Central memory CD4-positive, alpha-beta T cell (primary cell): ENCODE measurements around the gene TPRN.

Experiments used
- DNase-seq: peaks from one replicate; pipeline ENCODE4 v3.0.0; 2022

TPRN gene

DNA sequence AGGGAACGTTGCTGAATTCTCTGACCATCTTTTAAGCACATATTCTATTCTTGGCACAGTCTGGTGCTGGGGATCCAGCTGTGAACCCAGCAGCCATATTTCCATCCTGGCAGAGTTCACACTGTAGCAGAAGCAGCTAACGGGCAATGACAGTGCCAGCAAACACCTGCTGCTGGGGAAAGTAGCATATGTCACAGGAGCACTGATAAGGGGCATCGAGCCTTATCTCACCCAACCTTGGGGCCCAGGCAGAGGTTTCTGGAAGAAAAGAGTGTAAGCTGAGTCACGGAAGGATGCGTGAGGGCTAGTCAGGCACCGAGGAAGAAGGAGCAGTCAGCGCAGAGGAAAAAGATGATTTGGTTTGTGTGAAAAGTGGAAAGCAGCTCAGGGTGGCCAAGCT is 6.1 kb upstream of the TPRN start:
- DNase-seq = no peak

DNA sequence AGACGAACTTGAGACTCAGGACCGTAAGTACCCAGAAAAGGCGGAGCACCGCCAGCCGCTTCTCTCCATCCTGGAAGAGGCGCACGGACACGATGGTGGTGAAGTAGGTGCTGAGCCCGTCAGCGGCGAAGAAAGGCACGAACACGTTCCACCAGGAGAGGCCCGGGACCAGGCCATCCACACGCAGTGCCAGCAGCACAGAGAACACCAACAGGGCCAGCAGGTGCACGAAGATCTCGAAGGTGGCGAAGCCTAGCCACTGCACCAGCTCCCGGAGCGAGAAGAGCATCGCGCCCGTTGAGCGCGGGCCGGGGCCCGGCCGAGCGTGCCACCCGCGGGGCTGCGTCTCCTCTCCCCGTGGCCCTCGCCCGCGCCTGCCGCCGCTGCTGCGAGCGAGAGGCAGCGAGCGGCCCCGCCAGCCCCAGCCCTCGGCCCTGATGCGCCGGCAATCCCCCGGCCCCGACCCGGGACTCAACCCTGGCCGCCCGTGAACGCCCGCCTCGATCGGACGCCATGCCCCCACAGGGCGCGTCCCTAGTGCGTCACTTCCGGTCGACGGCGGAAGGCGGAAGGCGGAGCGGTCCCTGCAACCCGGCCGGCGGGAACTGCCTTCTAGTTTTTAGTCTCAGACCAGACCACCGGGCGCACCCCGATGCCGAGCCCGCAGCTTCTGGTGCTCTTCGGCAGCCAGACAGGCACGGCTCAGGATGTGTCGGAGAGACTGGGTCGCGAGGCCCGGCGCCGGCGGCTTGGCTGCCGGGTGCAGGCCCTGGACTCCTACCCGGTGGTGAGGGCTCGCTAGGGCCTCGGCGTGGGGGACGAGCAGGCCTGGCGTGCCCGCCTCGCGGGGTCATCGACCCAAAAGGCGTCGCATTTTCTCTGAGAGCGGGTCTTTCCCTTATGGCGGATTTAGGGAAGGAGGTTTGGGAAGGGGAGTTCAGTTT is 4.9 kb upstream of the TPRN start, which contains the start of the genes NDOR1 and TMEM203:
TSS of gene NDOR1 (plus strand) at position 575 of the 944 bp plus-strand sequence. CDS start at position 653, 78 bp downstream.
TSS of gene TMEM203 (minus strand) at position 523 of the 944 bp plus-strand sequence. CDS start at position 289, 234 bp downstream.
- peak; percentile 89 for DNase-seq

DNA sequence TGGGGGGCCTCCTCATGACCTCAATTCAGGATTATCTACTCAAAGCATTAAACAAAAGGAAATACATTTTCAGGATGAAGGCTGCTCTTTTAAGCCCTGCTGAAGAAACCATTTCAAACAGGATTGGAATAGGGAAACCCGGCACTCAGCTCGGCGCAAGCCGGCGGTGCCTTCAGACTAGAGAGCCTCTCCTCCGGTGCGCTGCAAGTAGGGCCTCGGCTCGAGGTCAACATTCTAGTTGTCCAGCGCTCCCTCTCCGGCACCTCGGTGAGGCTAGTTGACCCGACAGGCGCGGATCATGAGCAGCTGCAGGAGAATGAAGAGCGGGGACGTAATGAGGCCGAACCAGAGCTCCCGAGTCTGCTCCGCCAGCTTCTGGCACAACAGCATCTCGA is 4.2 kb upstream of the TPRN start:
- no peak for DNase-seq

DNA sequence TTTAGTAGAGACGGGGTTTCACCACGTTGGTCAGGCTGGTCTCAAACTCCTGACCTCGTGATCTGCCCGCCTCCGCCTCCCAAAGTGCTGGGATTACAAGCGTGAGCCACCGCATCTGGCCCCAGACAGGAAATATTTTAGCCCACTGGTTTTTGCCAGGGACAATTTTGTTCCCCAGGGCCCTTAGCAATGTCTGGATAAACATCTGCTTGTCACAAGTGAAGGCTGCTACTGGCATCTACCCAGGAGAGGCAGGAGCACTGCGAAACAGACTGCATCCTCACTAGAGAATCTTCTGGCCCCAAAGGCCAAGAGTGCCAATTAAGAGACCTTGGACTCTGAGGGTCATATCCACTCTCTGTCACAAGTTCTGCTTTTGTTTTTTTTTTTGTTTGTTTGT is 2.4 kb upstream of the TPRN start:
- no peak for DNase-seq

- no peak for DNase-seq
These were observed 796 bp upstream of the TPRN start for GRCh38 chr9:137201205-137201868.

DNA sequence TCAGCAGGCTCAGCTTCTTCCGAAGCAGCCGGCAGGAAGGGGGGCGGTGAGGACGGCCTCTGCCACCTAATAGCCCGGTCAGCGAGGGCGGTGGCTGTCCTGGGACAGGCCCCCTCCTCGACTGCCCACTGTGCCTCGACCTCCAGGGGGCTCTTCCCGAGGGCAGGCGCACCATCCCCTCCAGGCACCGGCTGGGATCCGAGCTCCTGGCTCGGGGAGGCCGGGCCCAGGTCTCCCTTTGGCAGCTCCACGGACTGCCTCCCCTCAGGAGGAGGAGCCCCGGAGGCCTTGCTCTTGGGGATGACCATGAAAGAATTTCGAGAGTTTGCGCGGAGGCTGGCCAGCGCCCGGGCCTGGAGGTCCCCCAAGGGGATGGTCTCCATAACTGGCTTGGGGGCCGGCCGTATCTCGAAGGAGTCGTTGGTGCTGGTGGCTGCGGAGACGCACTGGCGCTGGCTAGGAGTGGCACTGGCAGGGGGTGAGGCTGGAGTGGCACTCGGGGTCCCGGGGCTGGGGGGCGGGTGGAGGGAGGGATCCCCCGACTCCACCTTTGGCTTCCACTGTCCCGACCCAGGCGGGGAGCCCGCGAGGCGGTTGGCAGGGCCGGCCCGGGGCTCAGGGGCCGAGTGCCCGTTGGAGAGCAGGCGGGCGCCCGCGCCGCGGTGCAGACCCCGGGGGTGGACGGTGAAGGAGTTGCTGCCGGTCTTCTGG is 975 bp downstream of the TPRN start:
- no peak for DNase-seq

GRCh38 chr9:137198902-137199283 is 1.6 kb downstream of the TPRN start:
- no peak for DNase-seq

DNA sequence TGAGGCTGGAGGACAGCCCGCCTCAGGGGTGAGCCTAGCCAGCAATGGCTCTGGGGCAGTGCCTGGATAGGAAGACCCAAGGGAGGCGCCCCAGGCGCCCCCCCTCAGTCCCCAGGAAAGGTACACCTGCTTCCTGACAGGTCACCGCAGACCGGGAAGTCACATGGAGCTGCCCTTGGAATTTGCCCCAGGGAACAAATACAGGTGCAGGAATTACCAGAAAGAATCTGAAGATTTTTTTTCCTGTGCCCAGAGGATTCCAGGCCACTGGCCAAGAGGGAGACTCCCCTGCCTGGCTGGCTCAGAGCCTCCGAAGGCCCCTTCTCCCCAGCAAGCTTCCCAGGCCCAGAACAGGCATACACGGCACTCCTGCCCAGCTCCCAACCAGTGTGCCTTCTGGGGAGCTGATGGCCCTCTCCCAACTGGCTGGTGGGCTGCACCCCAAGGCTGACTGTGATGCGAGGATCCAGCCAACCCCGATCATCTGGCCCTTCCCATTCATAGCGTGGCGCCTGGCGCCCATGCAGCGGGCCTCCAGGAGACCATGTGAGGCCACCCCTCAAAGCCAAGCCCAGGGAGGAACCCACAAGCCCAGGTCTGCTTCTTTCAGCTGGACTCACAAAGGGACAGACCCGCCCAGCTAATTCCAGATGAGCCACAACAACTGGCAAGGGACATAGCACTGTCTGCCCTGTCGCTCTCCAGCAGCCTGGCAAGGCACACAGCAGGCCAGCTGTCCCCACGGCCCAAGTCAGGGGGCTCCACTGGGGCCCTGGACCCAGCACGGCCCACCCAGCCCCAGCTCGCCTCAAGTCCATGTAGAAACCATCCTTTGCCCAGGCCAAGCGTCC is 2.3 kb downstream of the TPRN start:
- DNase-seq = no peak

GRCh38 chr9:137195525-137196220 is 4.9 kb downstream of the TPRN start:
- no peak for DNase-seq

DNA sequence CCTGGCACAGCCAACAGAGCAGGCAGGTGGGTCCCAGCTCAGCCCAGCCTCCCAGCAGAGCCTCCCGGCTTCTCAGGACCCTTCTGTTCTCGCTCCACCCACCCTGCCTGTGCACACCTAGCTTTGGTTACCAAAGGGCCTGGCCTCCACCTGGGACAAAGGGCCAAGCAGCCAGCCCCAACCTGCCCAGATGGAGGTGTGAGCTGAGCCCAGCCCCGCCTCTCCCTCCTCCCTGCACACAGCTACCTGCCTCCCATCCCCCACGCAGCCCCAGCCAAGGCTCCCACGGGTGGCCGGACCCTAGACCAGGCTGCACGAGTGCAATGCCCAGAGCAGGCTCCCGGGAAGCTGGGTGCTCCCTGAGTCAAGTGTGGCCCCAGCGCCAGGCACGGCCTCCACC is 5.6 kb downstream of the TPRN start:
- DNase-seq = no peak

DNA sequence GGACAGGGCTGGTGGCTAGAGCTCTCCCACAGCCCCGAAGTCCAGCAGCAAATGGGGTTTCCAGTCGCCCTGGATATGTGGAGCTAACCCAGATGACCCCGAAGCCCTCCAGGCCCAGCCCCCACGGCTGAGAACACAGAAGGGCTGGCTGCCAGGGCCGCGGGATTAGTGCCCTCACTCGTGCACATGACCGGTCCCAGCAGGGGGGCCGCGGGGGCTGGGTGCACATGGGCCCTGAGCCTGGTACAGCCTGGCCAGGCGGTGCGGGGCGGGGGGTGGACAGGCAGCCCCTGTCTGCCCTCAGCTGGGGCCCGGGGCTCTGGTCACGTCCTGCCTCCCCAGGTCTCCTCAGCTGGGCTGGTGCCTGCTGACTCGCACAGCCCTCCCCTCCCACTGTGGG is 6.2 kb downstream of the TPRN start:
- no peak for DNase-seq

GRCh38 chr9:137193771-137194170 is 6.8 kb downstream of the TPRN start:
- DNase-seq = no peak

GRCh38 chr9:137192859-137193258 is 7.7 kb downstream of the TPRN start:
- DNase-seq = no peak

DNA sequence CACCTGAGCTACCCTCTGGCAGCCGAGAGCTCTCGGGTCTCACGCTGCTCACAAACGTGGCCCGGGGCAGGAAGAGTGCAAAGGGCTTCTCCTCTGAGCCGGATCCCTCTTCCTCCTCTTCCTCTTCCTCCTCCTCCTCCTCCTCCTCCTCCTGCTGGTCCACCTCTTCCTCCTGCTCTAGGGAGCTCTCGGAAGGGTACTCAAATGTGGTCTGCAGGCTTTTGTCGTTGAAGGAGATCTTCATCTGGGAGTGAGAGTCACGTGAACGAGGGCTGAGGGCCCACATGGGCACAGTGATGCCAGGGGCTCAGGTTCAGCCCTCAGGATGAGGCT is 8.1 kb downstream of the TPRN start:
- DNase-seq = no peak

DNA sequence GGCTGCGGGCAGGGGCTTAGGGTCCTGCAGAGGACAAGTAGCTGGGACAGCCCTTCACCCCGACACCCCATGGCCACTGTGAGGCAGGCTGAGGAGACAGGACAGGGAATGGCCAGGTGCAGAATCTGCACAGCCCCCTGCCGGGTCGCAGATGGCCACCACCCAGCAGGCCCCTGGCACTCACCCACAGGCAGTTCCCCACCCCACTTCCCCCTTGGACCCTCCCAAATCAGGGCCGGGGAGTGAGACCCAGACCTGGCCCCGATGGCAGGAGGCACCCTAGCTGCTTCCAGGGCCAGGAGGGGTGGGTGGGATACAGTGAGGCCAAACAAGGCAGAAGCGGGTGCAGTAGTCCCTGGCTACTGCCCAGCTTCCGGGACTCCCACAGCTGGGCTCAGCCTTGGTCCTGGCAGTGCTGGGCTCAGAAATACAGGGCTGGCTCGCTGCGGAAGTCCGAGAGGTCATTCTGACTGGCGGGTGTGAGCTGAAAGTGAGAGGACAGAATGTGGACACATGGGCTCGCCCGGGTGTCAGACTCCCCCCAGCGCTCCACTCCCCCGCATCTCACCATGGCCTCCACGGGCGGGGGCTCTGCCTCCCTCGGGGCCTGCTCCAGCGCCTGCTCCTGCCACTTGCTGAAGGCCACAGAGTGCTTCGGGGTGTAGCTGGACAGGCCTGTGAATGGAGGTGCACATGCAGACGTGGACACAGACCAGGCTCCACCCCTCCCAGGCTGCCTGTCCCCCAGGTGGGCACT is 8.7 kb downstream of the TPRN start:
- no peak for DNase-seq

- no peak for DNase-seq
These were observed 9.3 kb downstream of the TPRN start for GRCh38 chr9:137191245-137191644.

- no peak for DNase-seq
These were observed 10.2 kb downstream of the TPRN start for GRCh38 chr9:137190315-137190856.

GRCh38 chr9:137189297-137190295 is 10.9 kb downstream of the TPRN start:
- no peak for DNase-seq
